ENCODE results near the gene GOLGA6D. TPM values are rescaled to one million over a fixed set of nuclear protein-coding genes. Genes with fewer than 3 reads are reported as not detected.
"Not testable (repeated sequence)": the region's sequence is repeated elsewhere in the genome, so short reads cannot be mapped to it uniquely, and the experiment has no call there.

The GOLGA6D gene
- total and polyA plus RNA-seq, 8 donors, result 0.13 to 0.47 (median 0.24) TPM; not detected in 2

- Histone ChIP-seq H3K4me3 (no peak overlapping the region), H3K36me3 (no peaks in the 10 kb centered on the region), H3K27ac (no peak overlapping the region), H3K27me3 (peaks cover 0 to 23% of the 10 kb centered on the region in 2 donors), H3K9me3 (no peaks in the 10 kb centered on the region), H3K4me1 (no peaks in the 10 kb centered on the region)
- DNase-seq (peak in 1 of 4 donors; percentile 22), ATAC-seq (no peak)
- intact Hi-C loops (cut with DNase I), result no loop called here
- TF ChIP-seq CTCF (IDR thresholded peaks at IDR 0.05), result no peak
Measured at GRCh38 chr15:75237316-75237982, 45.2 kb upstream of the GOLGA6D start.

- Histone ChIP-seq H3K36me3 (no peaks in the 10 kb centered on the region), H3K9me3 (no peaks in the 10 kb centered on the region), H3K27me3 (peaks cover 0 to 23% of the 10 kb centered on the region in 2 donors), H3K4me3 (no peak overlapping the region), H3K27ac (no peak overlapping the region), H3K4me1 (no peaks in the 10 kb centered on the region)
- ATAC-seq (no peak), DNase-seq (no peak)
- no peak for TF ChIP-seq CTCF (IDR thresholded peaks at IDR 0.05)
- intact Hi-C loops (cut with DNase I), result no loop called here
Measured at GRCh38 chr15:75238150-75238549, 44.5 kb upstream of the GOLGA6D start.

- H3K9me3 ChIP-seq; H3K4me3 ChIP-seq; ATAC-seq; H3K4me1 ChIP-seq; H3K27ac ChIP-seq; DNase-seq; intact Hi-C loops (cut with DNase I); H3K36me3 ChIP-seq: not testable (repeated sequence)
- H3K27me3 ChIP-seq, result peaks cover 5 to 26% of the 10 kb centered on the region in 2 donors
Measured at GRCh38 chr15:75245741-75246140, 36.9 kb upstream of the GOLGA6D start.

- H3K4me1 ChIP-seq; H3K9me3 ChIP-seq; H3K36me3 ChIP-seq; intact Hi-C loops (cut with DNase I); H3K27ac ChIP-seq; DNase-seq; H3K4me3 ChIP-seq; ATAC-seq: not testable (repeated sequence)
- peaks cover 5 to 34% of the 10 kb centered on the region in 2 donors for H3K27me3 ChIP-seq
Measured at GRCh38 chr15:75248991-75249390, 33.6 kb upstream of the GOLGA6D start.

GRCh38 chr15:75249726-75250125 is 32.9 kb upstream of the GOLGA6D start:
- no peak for TF ChIP-seq CTCF (IDR thresholded peaks at IDR 0.05)
- ATAC-seq (no peak), DNase-seq (no peak)
- Histone ChIP-seq H3K27me3 (peaks cover 5 to 34% of the 10 kb centered on the region in 2 donors), H3K27ac (no peak overlapping the region), H3K9me3 (no peaks in the 10 kb centered on the region), H3K4me1 (no peaks in the 10 kb centered on the region), H3K4me3 (no peak overlapping the region), H3K36me3 (no peaks in the 10 kb centered on the region)
- intact Hi-C loops (cut with DNase I), result no loop called here

- DNase-seq; intact Hi-C loops (cut with DNase I); H3K9me3 ChIP-seq; H3K4me3 ChIP-seq; H3K4me1 ChIP-seq; ATAC-seq; H3K27ac ChIP-seq; H3K36me3 ChIP-seq: not testable (repeated sequence)
- H3K27me3 ChIP-seq, result peaks cover 5 to 34% of the 10 kb centered on the region in 2 donors
Measured at GRCh38 chr15:75251343-75251742, 31.3 kb upstream of the GOLGA6D start.

- H3K27me3 ChIP-seq, result peaks cover 5 to 33% of the 10 kb centered on the region in 2 donors
- intact Hi-C loops (cut with DNase I); H3K36me3 ChIP-seq; H3K9me3 ChIP-seq; H3K4me1 ChIP-seq; H3K4me3 ChIP-seq; DNase-seq; H3K27ac ChIP-seq; ATAC-seq: not testable (repeated sequence)
Measured at GRCh38 chr15:75252285-75252684, 30.4 kb upstream of the GOLGA6D start.

- DNase-seq; H3K9me3 ChIP-seq; intact Hi-C loops (cut with DNase I); H3K4me1 ChIP-seq; ATAC-seq; H3K27me3 ChIP-seq; H3K4me3 ChIP-seq; H3K27ac ChIP-seq; H3K36me3 ChIP-seq: not testable (repeated sequence)
Measured at GRCh38 chr15:75258034-75258433, 24.6 kb upstream of the GOLGA6D start, which contains the start of gene GOLGA6C. Gene GOLGA6C (plus strand): TSS chr15:75258334. CDS start chr15:75258599, 265 bp downstream.

GRCh38 chr15:75258620-75259343 is 23.9 kb upstream of the GOLGA6D start:
- H3K27me3 ChIP-seq; ATAC-seq; intact Hi-C loops (cut with DNase I): not testable (repeated sequence)

GRCh38 chr15:75259873-75260272 is 22.8 kb upstream of the GOLGA6D start:
- ATAC-seq; DNase-seq; H3K27ac ChIP-seq; H3K4me1 ChIP-seq; intact Hi-C loops (cut with DNase I); H3K4me3 ChIP-seq; H3K9me3 ChIP-seq; H3K36me3 ChIP-seq; H3K27me3 ChIP-seq: not testable (repeated sequence)

More at GRCh38 chr15:75258620-75259343, 23.9 kb upstream of the GOLGA6D start:
- not testable (repeated sequence) for H3K4me3 ChIP-seq, DNase-seq, H3K4me1 ChIP-seq, H3K36me3 ChIP-seq, H3K9me3 ChIP-seq, H3K27ac ChIP-seq
